ENCODE results near the gene IFNG.

IFNG gene

DNA sequence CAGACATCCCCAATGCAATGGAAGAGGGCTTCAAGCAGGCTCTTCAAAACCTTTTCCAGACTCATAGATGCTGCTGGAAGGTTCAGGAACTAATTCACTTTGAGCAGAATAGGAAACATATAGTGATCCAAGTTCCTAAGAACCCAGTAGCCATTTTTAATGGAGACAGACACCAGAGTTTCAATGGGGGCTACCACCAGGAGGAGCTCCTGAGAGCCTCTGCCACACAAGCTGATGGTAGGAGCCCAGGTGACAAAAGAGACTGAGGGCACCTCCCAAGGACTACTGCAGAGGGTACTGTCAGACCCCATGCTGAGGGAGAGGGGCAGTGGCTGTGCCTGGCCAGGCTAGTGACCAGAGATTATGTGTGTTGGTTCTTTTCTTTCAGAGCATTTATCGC lies 45.9 kb downstream of the IFNG start:
- H3K9ac ChIP-seq (ENCODE audit: low read depth, low read length), result no peak overlapping the region
- H3K36me3 ChIP-seq (ENCODE audit: insufficient read depth, low read length), result no peaks in the 10 kb centered on the region
- no peak overlapping the region for H3K4me2 ChIP-seq (ENCODE audit: low read length)
- H3K27me3 ChIP-seq (ENCODE audit: control insufficient read depth, insufficient read depth, low read length), result no peaks in the 10 kb centered on the region
- H3K4me3 ChIP-seq (ENCODE audit: low read length), result no peak overlapping the region
- H3K4me1 ChIP-seq (ENCODE audit: control insufficient read depth, insufficient read depth, low read length), result no peaks in the 10 kb centered on the region
- no peaks in the 10 kb centered on the region for H3K9me3 ChIP-seq (replicated peaks; ENCODE audit: low read length)

GRCh38 chr12:68111995-68112394 lies 47.5 kb downstream of the IFNG start:
- Histone ChIP-seq H3K9ac (ENCODE audit: low read depth, low read length) (no peak overlapping the region), H3K4me2 (ENCODE audit: low read length) (no peak overlapping the region), H3K4me1 (ENCODE audit: control insufficient read depth, insufficient read depth, low read length) (no peaks in the 10 kb centered on the region), H3K4me3 (ENCODE audit: low read length) (no peak overlapping the region), H3K36me3 (ENCODE audit: insufficient read depth, low read length) (no peaks in the 10 kb centered on the region), H3K27me3 (ENCODE audit: control insufficient read depth, insufficient read depth, low read length) (no peaks in the 10 kb centered on the region), H3K9me3 (replicated peaks; ENCODE audit: low read length) (no peaks in the 10 kb centered on the region)

DNA sequence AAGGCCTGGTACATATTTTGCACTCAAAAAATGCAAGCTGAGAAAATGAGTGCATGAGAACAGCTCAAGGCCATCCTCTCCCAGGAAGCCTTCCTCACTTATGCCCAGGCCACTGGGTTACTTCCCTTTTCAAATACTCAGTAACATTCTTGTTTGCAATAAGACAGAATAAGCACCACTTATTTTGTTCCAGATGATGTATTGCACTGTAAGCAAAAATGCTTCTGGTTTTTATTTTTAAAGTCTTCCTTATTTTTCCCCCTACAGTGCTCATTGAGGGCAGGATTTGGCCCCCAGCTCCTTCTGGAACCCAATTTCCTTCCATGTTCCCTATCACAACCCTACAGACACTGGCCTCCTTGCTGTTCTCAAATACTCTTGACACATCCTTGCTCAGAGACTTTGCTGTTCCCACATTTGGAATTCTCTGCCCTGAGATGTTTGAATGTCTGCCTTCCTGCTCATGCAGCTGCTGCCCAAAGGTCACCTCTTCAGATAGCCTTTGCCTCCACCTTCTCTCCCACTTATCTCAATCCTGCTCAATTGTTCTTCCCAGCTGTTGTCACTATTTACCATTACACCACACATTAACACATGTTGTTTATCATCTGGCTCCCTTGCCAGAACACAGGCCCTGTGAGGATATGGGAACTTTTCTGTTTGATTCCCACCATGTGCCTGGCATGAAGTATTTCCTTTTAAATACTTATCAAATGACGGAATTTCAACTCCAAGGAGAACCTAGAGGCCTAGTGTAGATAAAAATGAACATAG lies 49.9 kb downstream of the IFNG start:
- peaks cover 2% of the 10 kb centered on the region for H3K27me3 ChIP-seq (ENCODE audit: control insufficient read depth, insufficient read depth, low read length)
- no peak overlapping the region for H3K4me2 ChIP-seq (ENCODE audit: low read length)
- no peak overlapping the region for H3K9ac ChIP-seq (ENCODE audit: low read depth, low read length)
- H3K4me1 ChIP-seq (ENCODE audit: control insufficient read depth, insufficient read depth, low read length), result no peaks in the 10 kb centered on the region
- H3K9me3 ChIP-seq (replicated peaks; ENCODE audit: low read length), result no peaks in the 10 kb centered on the region
- H3K4me3 ChIP-seq (ENCODE audit: low read length), result no peak overlapping the region
- no peaks in the 10 kb centered on the region for H3K36me3 ChIP-seq (ENCODE audit: insufficient read depth, low read length)

DNA sequence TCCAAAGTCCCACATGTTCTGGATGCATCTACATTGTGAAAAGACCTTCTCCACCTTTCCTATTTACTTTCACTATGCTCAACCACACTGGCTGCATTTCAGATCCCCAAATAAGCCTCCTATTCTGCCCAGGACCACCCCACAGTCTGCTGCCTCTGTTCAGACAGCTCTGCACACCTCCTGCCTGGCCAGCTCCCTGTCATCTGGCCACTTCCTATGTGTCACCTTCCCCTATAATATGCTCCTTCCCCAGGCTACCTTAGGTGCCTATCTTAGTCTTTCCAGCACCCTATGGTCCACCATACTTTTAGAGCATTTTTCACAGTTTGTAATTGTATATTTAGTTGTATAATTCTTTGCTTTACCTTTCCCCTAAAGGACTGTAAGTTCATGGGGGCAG lies 50.5 kb downstream of the IFNG start:
- no peak overlapping the region for H3K9ac ChIP-seq (ENCODE audit: low read depth, low read length)
- H3K27me3 ChIP-seq (ENCODE audit: control insufficient read depth, insufficient read depth, low read length), result peaks cover 8% of the 10 kb centered on the region
- H3K36me3 ChIP-seq (ENCODE audit: insufficient read depth, low read length), result no peaks in the 10 kb centered on the region
- no peaks in the 10 kb centered on the region for H3K4me1 ChIP-seq (ENCODE audit: control insufficient read depth, insufficient read depth, low read length)
- H3K9me3 ChIP-seq (replicated peaks; ENCODE audit: low read length), result no peaks in the 10 kb centered on the region
- H3K4me2 ChIP-seq (ENCODE audit: low read length), result no peak overlapping the region
- H3K4me3 ChIP-seq (ENCODE audit: low read length), result no peak overlapping the region

DNA sequence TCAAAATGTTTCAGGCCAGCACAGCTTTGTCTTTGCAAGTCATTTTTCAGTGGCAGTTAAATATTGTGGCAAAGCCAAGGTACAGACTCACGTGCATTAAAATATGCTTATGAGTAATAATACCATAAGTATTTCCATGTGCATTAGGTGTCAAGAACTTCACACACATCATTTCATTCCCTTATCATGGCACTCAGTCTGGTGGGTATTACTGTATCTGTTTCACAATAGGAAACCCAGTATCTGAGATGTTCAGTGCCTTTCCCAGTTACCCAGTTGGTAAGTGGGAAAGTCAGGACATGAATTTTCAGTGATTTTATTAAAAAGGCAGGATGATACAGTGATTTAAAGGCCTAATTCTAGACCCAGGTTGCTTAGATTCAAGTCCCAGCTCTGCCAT lies 52.9 kb downstream of the IFNG start:
- peaks cover 21% of the 10 kb centered on the region for H3K27me3 ChIP-seq (ENCODE audit: control insufficient read depth, insufficient read depth, low read length)

DNA sequence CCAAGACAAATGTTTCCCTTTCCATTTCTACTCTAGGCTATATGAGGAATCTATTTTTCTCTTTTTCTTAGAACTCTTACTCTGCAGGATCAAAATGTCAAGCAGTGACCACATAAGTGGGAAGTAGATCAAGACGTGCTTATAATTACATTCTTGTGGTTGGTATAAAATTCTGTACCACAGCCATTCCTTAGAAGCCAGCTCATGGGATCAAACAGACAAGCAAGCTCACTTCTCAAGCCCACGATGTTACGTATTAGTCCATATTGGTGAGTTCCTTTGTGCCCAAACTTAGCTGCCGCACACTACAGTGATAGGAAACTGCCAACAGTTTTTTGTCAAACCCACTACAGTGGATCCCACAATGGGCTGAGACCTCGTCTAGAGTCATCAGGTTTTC lies 53.4 kb downstream of the IFNG start:
- H3K9me3 ChIP-seq (replicated peaks; ENCODE audit: low read length), result no peaks in the 10 kb centered on the region
- no peak overlapping the region for H3K4me3 ChIP-seq (ENCODE audit: low read length)
- peaks cover 24% of the 10 kb centered on the region for H3K27me3 ChIP-seq (ENCODE audit: control insufficient read depth, insufficient read depth, low read length)
- H3K4me1 ChIP-seq (ENCODE audit: control insufficient read depth, insufficient read depth, low read length), result no peaks in the 10 kb centered on the region
- H3K4me2 ChIP-seq (ENCODE audit: low read length), result no peak overlapping the region
- H3K36me3 ChIP-seq (ENCODE audit: insufficient read depth, low read length), result no peaks in the 10 kb centered on the region
- no peak overlapping the region for H3K9ac ChIP-seq (ENCODE audit: low read depth, low read length)

More for the DNA sequence above, 52.9 kb downstream of the IFNG start:
- Histone ChIP-seq H3K9ac (ENCODE audit: low read depth, low read length) (no peak overlapping the region), H3K4me1 (ENCODE audit: control insufficient read depth, insufficient read depth, low read length) (no peaks in the 10 kb centered on the region), H3K36me3 (ENCODE audit: insufficient read depth, low read length) (no peaks in the 10 kb centered on the region), H3K9me3 (replicated peaks; ENCODE audit: low read length) (no peaks in the 10 kb centered on the region), H3K4me2 (ENCODE audit: low read length) (no peak overlapping the region), H3K4me3 (ENCODE audit: low read length) (no peak overlapping the region)

All from skeletal muscle satellite cell (primary cell).